BLaER1 (cell line): ENCODE results near the gene ATP9A.
"Not testable (repeated sequence)": the region's sequence is repeated elsewhere in the genome, so short reads cannot be mapped to it uniquely, and the experiment has no call there.

ENCODE experiments used
- H3K27ac ChIP-seq: shearing (Covaris generic); formaldehyde crosslinking; 2 replicates; pipeline ENCODE4 v1.8.1; 2022
- H3K27me3 ChIP-seq: shearing (Covaris generic); formaldehyde crosslinking; 2 replicates; pipeline ENCODE4 v1.8.1; 2022
- H3K36me3 ChIP-seq: shearing (Covaris generic); formaldehyde crosslinking; 2 replicates; pipeline ENCODE4 v1.8.1; 2022
- H3K4me1 ChIP-seq: shearing (Covaris generic); formaldehyde crosslinking; 2 replicates; pipeline ENCODE4 v1.8.1; 2022
- H3K4me2 ChIP-seq: shearing (Covaris generic); formaldehyde crosslinking; 2 replicates; pipeline ENCODE4 v1.8.1; 2022
- H3K4me3 ChIP-seq: shearing (Covaris generic); formaldehyde crosslinking; 2 replicates; pipeline ENCODE4 v1.8.1; 2022
- H3K9ac ChIP-seq: shearing (Covaris generic); formaldehyde crosslinking; 2 replicates; pipeline ENCODE4 v1.8.1; 2022
- H3K9me3 ChIP-seq: shearing (Covaris generic); formaldehyde crosslinking; 2 replicates; pipeline ENCODE4 v1.8.1; 2022
- H4K20me1 ChIP-seq: shearing (Covaris generic); formaldehyde crosslinking; 2 replicates; pipeline ENCODE4 v1.8.1; 2022
- Cebpa-rat ChIP-seq: shearing (Covaris generic); IDR thresholded peaks from 2 replicates; pipeline ENCODE4 v1.8.1; 2022

Gene ATP9A

DNA sequence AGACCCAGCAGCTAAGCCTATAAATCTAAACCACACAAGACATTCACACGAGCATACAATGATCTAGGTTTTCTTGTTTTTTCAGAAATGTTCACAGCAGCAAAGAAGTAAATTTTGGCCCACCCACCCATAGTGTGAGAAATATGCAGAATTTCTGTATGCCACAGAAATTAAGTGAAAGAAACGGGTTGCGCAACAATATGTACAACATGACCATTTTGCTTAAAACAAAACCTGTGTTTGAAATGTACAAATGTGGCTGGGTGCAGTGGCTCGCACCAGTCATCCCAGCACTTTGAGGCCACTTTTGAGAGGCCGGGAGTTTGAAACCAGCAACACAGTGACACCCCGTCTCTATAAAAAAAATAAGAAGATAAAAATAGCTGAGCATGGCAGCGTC lies 24.8 kb upstream of the ATP9A start:
- no peak overlapping the region for H3K4me2 ChIP-seq
- H3K9ac ChIP-seq = no peak overlapping the region
- no peaks in the 10 kb centered on the region for H3K27me3 ChIP-seq
- peaks cover 13% of the 10 kb centered on the region for H3K9me3 ChIP-seq
- peaks cover 38% of the 10 kb centered on the region for H3K36me3 ChIP-seq
- H3K4me1 ChIP-seq = peaks cover 13% of the 10 kb centered on the region; the same call in 1 of the 2 replicates
- peak; percentile 95 for TF ChIP-seq Cebpa-rat
- no peak overlapping the region for H3K4me3 ChIP-seq
- H3K27ac ChIP-seq = no peak overlapping the region
- H4K20me1 ChIP-seq = no peaks in the 10 kb centered on the region

DNA sequence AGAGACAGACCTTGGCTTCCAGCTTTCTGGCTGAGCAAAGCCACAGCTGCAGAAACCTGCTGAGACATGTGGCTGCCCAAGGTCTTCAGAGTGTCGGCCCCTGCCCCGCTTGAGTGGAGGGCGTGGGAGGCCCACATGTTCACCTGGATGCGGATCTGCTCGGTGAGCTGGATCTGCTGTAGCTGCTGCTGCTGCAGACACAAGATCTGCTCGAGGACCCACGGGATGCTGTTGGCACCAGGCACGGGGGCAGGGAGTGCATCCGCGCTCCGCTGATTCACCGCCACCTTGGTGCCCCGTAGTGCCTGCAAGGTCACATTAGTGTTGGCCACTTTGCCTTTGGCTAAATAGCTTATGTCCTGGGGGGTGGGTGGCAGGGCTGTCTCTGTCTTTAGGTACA lies 23.4 kb upstream of the ATP9A start:
- Histone ChIP-seq H4K20me1 (no peaks in the 10 kb centered on the region), H3K4me3 (no peak overlapping the region), H3K27ac (no peak overlapping the region), H3K9me3 (peaks cover 13% of the 10 kb centered on the region), H3K27me3 (no peaks in the 10 kb centered on the region), H3K9ac (no peak overlapping the region), H3K4me1 (peaks cover 13% of the 10 kb centered on the region; the same call in 1 of the 2 replicates), H3K4me2 (no peak overlapping the region), H3K36me3 (peaks cover 51% of the 10 kb centered on the region)
- no peak for TF ChIP-seq Cebpa-rat

DNA sequence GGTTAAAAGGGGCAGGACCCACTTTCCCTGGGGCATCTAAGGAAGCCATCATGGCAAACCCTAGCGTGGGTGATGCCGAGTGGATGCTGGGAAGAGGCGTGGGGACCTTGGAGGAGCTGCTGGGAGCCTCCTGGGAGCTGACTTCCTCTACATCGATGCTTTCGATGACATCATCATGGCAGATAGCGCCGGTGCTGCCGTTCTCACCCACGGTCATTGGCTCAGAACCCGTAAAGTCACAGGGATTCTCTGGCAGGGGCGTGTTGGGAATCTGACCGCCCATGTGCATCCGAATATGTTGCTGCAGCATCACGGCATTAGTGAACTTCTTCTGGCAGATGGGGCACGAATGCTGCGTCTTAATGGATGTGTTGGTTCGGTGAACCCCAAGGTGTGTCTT lies 22.1 kb upstream of the ATP9A start:
- Histone ChIP-seq H4K20me1 (no peaks in the 10 kb centered on the region), H3K9ac (no peak overlapping the region), H3K4me3 (no peak overlapping the region), H3K4me1 (peaks cover 12% of the 10 kb centered on the region; the same call in 1 of the 2 replicates), H3K27me3 (no peaks in the 10 kb centered on the region), H3K9me3 (peaks cover 13% of the 10 kb centered on the region), H3K36me3 (peaks cover 56% of the 10 kb centered on the region), H3K4me2 (no peak overlapping the region), H3K27ac (no peak overlapping the region)
- no peak for TF ChIP-seq Cebpa-rat

DNA sequence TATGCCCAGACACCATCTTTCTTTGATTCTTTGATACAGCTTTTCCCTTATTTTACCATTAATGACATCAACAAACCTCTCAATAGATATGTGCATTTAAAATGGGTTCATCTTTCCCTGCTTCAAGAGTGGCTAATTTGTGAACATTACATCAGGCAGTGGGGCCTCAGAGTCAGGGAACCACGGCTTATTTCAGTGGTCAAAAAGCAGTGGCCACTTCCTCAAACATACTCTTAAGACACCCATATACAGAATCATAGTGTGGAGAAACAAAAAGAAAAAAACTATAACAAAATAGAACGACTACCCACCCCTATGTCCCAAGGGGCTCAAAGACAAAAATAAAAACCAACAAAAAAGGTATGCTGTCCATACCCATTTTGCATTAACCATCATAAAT lies 21.2 kb upstream of the ATP9A start:
- Histone ChIP-seq H3K27ac (no peak overlapping the region), H4K20me1 (no peaks in the 10 kb centered on the region), H3K9me3 (peaks cover 13% of the 10 kb centered on the region), H3K9ac (no peak overlapping the region), H3K4me2 (no peak overlapping the region), H3K36me3 (peaks cover 62% of the 10 kb centered on the region), H3K4me1 (peaks cover 8% of the 10 kb centered on the region; the same call in 1 of the 2 replicates), H3K4me3 (no peak overlapping the region), H3K27me3 (no peaks in the 10 kb centered on the region)
- no peak for TF ChIP-seq Cebpa-rat

DNA sequence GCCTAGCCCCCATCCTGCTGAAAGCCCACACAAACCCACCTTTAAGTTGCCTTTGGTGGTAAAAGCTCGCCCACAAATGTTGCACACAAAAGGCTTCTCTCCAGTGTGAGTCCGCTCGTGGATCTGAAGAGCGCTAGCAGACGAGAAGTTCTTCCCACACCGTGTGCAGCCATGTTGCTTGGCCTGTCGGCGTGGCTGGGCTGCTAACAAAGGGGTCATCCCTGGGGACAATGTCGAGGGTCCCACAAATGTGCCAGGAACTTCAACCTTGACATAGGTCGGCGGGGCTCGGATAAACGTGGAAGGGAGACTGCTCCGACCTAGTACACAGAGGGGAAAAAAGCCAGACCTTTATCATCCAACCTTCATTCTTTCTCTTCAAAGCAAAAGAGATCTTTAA lies 20.6 kb upstream of the ATP9A start:
- Histone ChIP-seq H4K20me1 (no peaks in the 10 kb centered on the region), H3K4me2 (no peak overlapping the region), H3K4me1 (peaks cover 8% of the 10 kb centered on the region; the same call in 1 of the 2 replicates), H3K27ac (no peak overlapping the region), H3K9ac (no peak overlapping the region), H3K9me3 (peaks cover 17% of the 10 kb centered on the region), H3K36me3 (peaks cover 68% of the 10 kb centered on the region), H3K4me3 (no peak overlapping the region), H3K27me3 (no peaks in the 10 kb centered on the region)
- no peak for TF ChIP-seq Cebpa-rat

DNA sequence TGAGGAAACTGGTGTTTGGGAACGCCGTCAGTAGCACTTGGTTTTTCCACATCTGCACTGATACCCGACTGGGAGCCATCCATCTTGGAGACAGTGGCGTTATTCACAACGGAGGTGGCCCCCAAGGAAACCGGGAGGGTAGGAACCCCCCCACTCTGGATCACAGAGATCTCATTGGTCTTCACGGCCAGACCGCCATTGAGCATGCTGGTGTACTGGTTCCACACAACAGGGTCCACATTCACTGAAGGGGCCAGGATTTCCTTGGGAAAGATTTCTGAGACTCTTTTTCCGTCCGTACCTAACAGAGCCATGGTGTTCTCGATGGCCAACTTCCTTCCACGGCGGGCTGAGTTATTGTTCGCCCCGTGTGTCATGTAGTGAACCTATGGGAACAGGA lies 16.1 kb upstream of the ATP9A start:
- Histone ChIP-seq H3K27me3 (no peaks in the 10 kb centered on the region), H3K4me1 (no peaks in the 10 kb centered on the region), H3K4me3 (no peak overlapping the region), H3K9me3 (peaks cover 19% of the 10 kb centered on the region), H3K27ac (no peak overlapping the region), H3K36me3 (peaks cover 73% of the 10 kb centered on the region), H3K9ac (no peak overlapping the region), H3K4me2 (no peak overlapping the region), H4K20me1 (no peaks in the 10 kb centered on the region)
- no peak for TF ChIP-seq Cebpa-rat

DNA sequence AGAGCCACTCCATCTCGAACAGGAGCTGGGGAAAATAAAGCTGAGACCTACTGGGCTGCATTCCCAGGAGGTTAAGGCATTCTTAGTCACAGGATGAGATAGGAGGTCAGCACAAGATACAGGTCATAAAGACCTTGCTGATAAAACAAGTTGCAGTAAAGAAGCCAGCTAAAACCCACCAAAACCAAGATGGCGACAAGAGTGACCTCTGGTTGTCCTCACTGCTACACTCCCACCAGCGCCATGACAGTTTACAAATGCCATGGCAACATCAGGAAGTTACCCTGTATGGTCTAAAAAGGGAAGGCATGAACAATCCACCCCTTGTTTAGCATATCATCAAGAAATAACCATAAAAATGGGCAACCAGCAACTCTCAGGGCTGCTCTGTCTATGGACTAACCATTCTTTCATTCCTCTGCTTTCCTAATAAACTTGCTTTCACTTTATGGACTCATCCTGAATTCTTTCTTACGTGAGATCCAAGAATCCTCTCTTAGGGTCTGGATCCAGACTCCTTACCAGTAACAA lies 10.1 kb upstream of the ATP9A start:
- H3K27me3 ChIP-seq, H3K4me3 ChIP-seq, H4K20me1 ChIP-seq, H3K4me2 ChIP-seq, H3K27ac ChIP-seq, H3K9ac ChIP-seq: not testable (repeated sequence)
- peaks cover 12% of the 10 kb centered on the region for H3K4me1 ChIP-seq
- H3K9me3 ChIP-seq = peaks cover 33% of the 10 kb centered on the region
- H3K36me3 ChIP-seq = peaks cover 28% of the 10 kb centered on the region

DNA sequence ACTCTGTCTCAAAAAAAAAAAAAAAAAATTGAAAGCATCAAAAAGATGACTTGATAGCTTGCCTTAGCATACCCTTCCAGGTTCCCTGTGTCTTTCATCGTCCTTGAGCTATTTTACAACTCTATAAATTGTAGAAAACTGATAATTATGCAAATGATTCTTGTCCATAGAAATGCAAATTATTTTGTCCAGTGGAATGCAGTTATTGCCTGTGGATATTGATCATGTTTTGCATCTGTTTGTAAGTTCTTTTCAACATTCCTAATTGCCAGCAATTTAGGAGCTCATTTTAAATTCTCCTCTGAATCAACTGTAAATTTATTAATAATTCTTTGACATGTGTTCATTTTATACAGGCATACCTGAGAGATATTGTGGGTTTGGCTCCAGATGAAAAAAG lies 7.1 kb upstream of the ATP9A start:
- peaks cover 28% of the 10 kb centered on the region for H3K9me3 ChIP-seq
- H3K4me3 ChIP-seq = no peak overlapping the region
- no peak overlapping the region for H3K9ac ChIP-seq
- no peak overlapping the region for H3K4me2 ChIP-seq
- no peak for TF ChIP-seq Cebpa-rat
- peaks cover 25% of the 10 kb centered on the region for H3K4me1 ChIP-seq
- H3K27ac ChIP-seq = no peak overlapping the region
- peaks cover 10% of the 10 kb centered on the region; the same call in 1 of the 2 replicates for H3K36me3 ChIP-seq
- no peaks in the 10 kb centered on the region for H4K20me1 ChIP-seq
- H3K27me3 ChIP-seq = no peaks in the 10 kb centered on the region

DNA sequence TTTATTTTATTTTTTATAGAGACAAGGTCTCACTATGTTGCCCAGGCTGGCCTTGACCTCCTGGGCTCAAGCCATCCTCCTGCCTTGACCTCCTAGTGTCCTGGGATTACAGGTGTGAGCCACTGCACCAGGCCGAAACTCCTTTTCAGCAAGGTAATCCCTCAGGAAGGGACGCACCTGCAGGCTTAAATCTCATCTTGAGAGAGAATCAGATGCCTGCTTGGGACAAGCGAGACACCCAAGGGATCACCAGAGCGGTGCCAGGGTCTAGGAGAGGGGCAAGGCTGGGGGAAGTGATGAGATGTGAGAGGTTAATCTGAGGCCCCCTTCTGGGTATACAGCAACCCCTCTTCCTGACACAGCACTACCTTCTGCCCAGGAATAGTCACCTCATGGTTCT lies 4.0 kb upstream of the ATP9A start:
- no peak overlapping the region for H3K9ac ChIP-seq
- H3K4me3 ChIP-seq = no peak overlapping the region
- TF ChIP-seq Cebpa-rat = no peak
- no peaks in the 10 kb centered on the region for H4K20me1 ChIP-seq
- peaks cover 25% of the 10 kb centered on the region for H3K4me1 ChIP-seq
- no peak overlapping the region for H3K4me2 ChIP-seq
- no peaks in the 10 kb centered on the region for H3K27me3 ChIP-seq
- H3K27ac ChIP-seq = no peak overlapping the region
- 0 out of 2 replicates have a peak, but pooled peaks cover 4% of the 10 kb centered on the region for H3K9me3 ChIP-seq
- no peaks in the 10 kb centered on the region for H3K36me3 ChIP-seq

DNA sequence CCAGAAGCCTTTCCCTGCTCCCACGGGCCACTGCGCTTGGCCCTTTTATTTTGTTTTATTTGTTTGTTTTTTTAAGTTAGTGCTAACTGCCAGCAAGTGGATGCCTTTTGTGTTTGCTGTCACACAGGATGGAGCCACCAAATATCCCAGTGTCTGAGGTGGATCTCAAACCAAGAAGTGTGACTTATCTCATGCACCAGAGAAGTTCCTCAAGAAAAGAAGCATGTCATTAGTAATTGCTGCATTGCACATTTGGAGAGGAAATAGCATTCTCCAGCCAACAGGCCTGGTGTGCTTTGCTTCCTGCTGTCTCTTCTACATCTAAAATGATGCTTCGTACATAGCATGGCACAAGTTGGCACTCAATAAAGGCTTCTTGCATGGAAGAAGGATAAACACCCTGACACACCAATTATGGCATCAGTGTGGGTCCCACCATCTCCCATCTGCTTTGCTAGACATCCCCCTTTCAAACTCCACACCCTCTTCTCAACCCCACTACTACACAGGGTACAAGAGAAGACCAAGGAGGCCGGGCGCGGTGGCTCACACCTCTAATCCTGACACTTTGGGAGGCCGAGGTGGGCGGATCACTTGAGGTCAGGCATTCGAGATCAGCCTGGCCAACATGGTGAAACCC lies 1.9 kb upstream of the ATP9A start:
- Histone ChIP-seq H3K36me3 (no peaks in the 10 kb centered on the region), H3K9ac (no peak overlapping the region), H3K27ac (no peak overlapping the region), H3K4me3 (no peak overlapping the region), H3K27me3 (no peaks in the 10 kb centered on the region), H3K4me2 (no peak overlapping the region), H3K9me3 (0 out of 2 replicates have a peak, but pooled peaks cover 4% of the 10 kb centered on the region), H4K20me1 (no peaks in the 10 kb centered on the region), H3K4me1 (peaks cover 28% of the 10 kb centered on the region)
- no peak for TF ChIP-seq Cebpa-rat
